SK-N-SH (cell line): ENCODE results near the gene ATP11B.

Source experiments
- CTCF ChIP-seq: fragments of 200-600 bp; sonication (generic); IDR thresholded peaks from 2 replicates; pipeline ENCODE4 v1.6.1; 2017; ENCODE audit warnings: antibody characterized with exemption, mild to moderate bottlenecking, moderate library complexity
- EP300 ChIP-seq, 2 experiments: IDR thresholded peaks; 2 replicates each; pipeline versions ENCODE4 v1.4.0 to v1.6.1; 2012; ENCODE audit warnings: borderline replicate concordance in 1 of 2, low read depth in 1 of 2, low read length in 1 of 2
- GABPA ChIP-seq: IDR thresholded peaks from 2 replicates; pipeline ENCODE4 v1.4.0; 2012; ENCODE audit warnings: low read depth, mild to moderate bottlenecking
- MAX ChIP-seq: IDR thresholded peaks from 2 replicates; pipeline ENCODE4 v1.4.0; 2012; ENCODE audit warnings: low read depth
- POLR2AphosphoS5 ChIP-seq: IDR thresholded peaks from 2 replicates; pipeline ENCODE4 v1.6.1; 2012; ENCODE audit warnings: low read depth, low read length
- RCOR1 ChIP-seq: fragments of 150-350 bp; IDR thresholded peaks from 2 replicates; pipeline ENCODE4 v1.6.1; 2017; ENCODE audit warnings: antibody characterized with exemption, low read length
- TAF1 ChIP-seq: IDR thresholded peaks from 2 replicates; pipeline ENCODE4 v1.6.1; 2012; ENCODE audit warnings: low read depth, mild to moderate bottlenecking, low read length, moderate library complexity, borderline replicate concordance

- TF ChIP-seq CTCF: no peak
- TF ChIP-seq POLR2AphosphoS5: no peak
- TF ChIP-seq GABPA: no peak
- TF ChIP-seq TAF1: no peak
- TF ChIP-seq RCOR1: no peak
- TF ChIP-seq EP300 (IDR thresholded peaks at IDR 0.05; ENCODE audit: borderline replicate concordance in 1 of 2, low read depth in 1 of 2, low read length in 1 of 2): no peak
- TF ChIP-seq MAX: no peak
Measured at GRCh38 chr3:182969853-182970252, 176.5 kb downstream of the ATP11B start.
